ENCODE measurements around the gene SIGLEC15.

GRCh38 chr18:45826084-45826483 lies 609 bp downstream of the SIGLEC15 start:
- TF ChIP-seq CTCF (IDR thresholded peaks at IDR 0.05; ENCODE audit: low read depth, low read length) (no peak), EZH2phosphoT487 (IDR thresholded peaks at IDR 0.05; ENCODE audit: low read depth) (no peak)
